Upper lobe of right lung (tissue), 1 donor: ENCODE data around the gene ST6GALNAC2. TPM values are rescaled to one million over a fixed set of nuclear protein-coding genes. Genes with fewer than 3 reads are reported as not detected.

Source experiments
- ATAC-seq: fragments of 200-7000 bp; cut with Tn5 transposase; one replicate; pipeline ENCODE4 v1.9.1; 2020; ENCODE audit warnings: mild to moderate bottlenecking, moderate library complexity
- DNase-seq: peaks from one replicate; pipeline ENCODE4 v3.0.0-alpha.2; 2020
- H3K27ac ChIP-seq: fragments of 200-600 bp; one replicate; pipeline ENCODE4 v1.8.0; 2022
- H3K27me3 ChIP-seq: fragments of 200-600 bp; one replicate; pipeline ENCODE4 v1.8.0; 2022; ENCODE audit warnings: mild to moderate bottlenecking
- H3K36me3 ChIP-seq: fragments of 200-600 bp; one replicate; pipeline ENCODE4 v1.8.0; 2022
- H3K4me1 ChIP-seq: fragments of 200-600 bp; one replicate; pipeline ENCODE4 v1.8.0; 2022
- H3K4me3 ChIP-seq: fragments of 200-600 bp; one replicate; pipeline ENCODE4 v1.8.0; 2022; ENCODE audit warnings: mild to moderate bottlenecking
- H3K9me3 ChIP-seq: fragments of 200-600 bp; one replicate; pipeline ENCODE4 v1.8.0; 2022
- CTCF ChIP-seq: fragments of 200-600 bp; IDR thresholded peaks from one replicate; pipeline ENCODE4 v1.8.0; 2022; ENCODE audit warnings: antibody characterized with exemption
- intact Hi-C: fragments of 100-400 bp; cut with DNase I; formaldehyde crosslinking; loops from one replicate; pipeline ENCODE4 v1.11.0; 2022
- total RNA-seq: library from RNA; stranded (reverse); fragmentation: NEBNext Ultra II Directional; extraction: Animal tissue kit (Norgen Biotek cat#: 25700); gene quantifications from one replicate; pipeline ENCODE4 v1.2.1, GENCODE V29; 2021
- donor health status: DM: no; HTN: yes; CAD: no; lungs with severe emphysema.

Gene ST6GALNAC2
- total RNA-seq, 1 donor from 2014 or later, result 24.5 TPM

- Histone ChIP-seq H3K27me3 (no peaks in the 10 kb centered on the region), H3K27ac (no peak overlapping the region), H3K4me1 (peaks cover 30% of the 10 kb centered on the region), H3K4me3 (no peak overlapping the region), H3K9me3 (no peaks in the 10 kb centered on the region), H3K36me3 (no peaks in the 10 kb centered on the region)
- no peak for TF ChIP-seq CTCF
- intact Hi-C loops, result no loop called here
- DNase-seq, result peak; percentile 30
- no peak for ATAC-seq
These were observed 15.4 kb upstream of the ST6GALNAC2 start for GRCh38 chr17:76601065-76601464.

GRCh38 chr17:76599694-76600460, 14.2 kb upstream of the ST6GALNAC2 start:
- no peak overlapping the region for H3K27ac ChIP-seq
- intact Hi-C loops, result no loop called here
- peak; percentile 53 for ATAC-seq

GRCh38 chr17:76598004-76598439, 12.4 kb upstream of the ST6GALNAC2 start:
- Histone ChIP-seq H3K4me1 (peaks cover 30% of the 10 kb centered on the region), H3K4me3 (no peak overlapping the region), H3K9me3 (no peaks in the 10 kb centered on the region), H3K27me3 (no peaks in the 10 kb centered on the region), H3K36me3 (no peaks in the 10 kb centered on the region), H3K27ac (no peak overlapping the region)
- intact Hi-C loops, result no loop called here
- ATAC-seq (peak; percentile 80), DNase-seq (no peak)
- TF ChIP-seq CTCF, result no peak

More at GRCh38 chr17:76599694-76600460, 14.2 kb upstream of the ST6GALNAC2 start:
- H3K9me3 ChIP-seq, result no peaks in the 10 kb centered on the region
- H3K36me3 ChIP-seq, result no peaks in the 10 kb centered on the region
- peak; percentile 37 for DNase-seq
- peaks cover 30% of the 10 kb centered on the region for H3K4me1 ChIP-seq
- H3K4me3 ChIP-seq, result no peak overlapping the region
- no peak for TF ChIP-seq CTCF
- H3K27me3 ChIP-seq, result no peaks in the 10 kb centered on the region

GRCh38 chr17:76597156-76598003, 11.7 kb upstream of the ST6GALNAC2 start:
- DNase-seq, result peak; percentile 75
- Histone ChIP-seq H3K27me3 (no peaks in the 10 kb centered on the region), H3K4me1 (peaks cover 30% of the 10 kb centered on the region), H3K36me3 (no peaks in the 10 kb centered on the region), H3K9me3 (no peaks in the 10 kb centered on the region), H3K27ac (no peak overlapping the region), H3K4me3 (no peak overlapping the region)
- TF ChIP-seq CTCF, result no peak
- intact Hi-C loops, result no loop called here
- peak; percentile 93 for ATAC-seq

GRCh38 chr17:76594690-76595089, 9.0 kb upstream of the ST6GALNAC2 start:
- TF ChIP-seq CTCF, result no peak
- ATAC-seq (no peak), DNase-seq (no peak)
- Histone ChIP-seq H3K4me1 (peaks cover 13% of the 10 kb centered on the region), H3K9me3 (no peaks in the 10 kb centered on the region), H3K36me3 (no peaks in the 10 kb centered on the region), H3K4me3 (no peak overlapping the region), H3K27me3 (no peaks in the 10 kb centered on the region), H3K27ac (no peak overlapping the region)
- intact Hi-C loops, result no loop called here
